Natural killer cell (primary cell): ENCODE data around the gene CRELD1. TPM values are rescaled to one million over a fixed set of nuclear protein-coding genes. Genes with fewer than 3 reads are reported as not detected.
"Not testable (repeated sequence)": the region's sequence is repeated elsewhere in the genome, so short reads cannot be mapped to it uniquely, and the experiment has no call there.

Source experiments
- ATAC-seq, 3 donors: fragments of 150-1000 bp in 2 of 3; fragments of 200-7000 bp in 1 of 3; cut with Tn5 transposase; 1 replicate in 1 of 3; 2 replicates in 2 of 3; pipeline ENCODE4 v1.10.0; 2021; ENCODE audit warnings: mild to moderate bottlenecking in 2 of 3, moderate library complexity in 2 of 3
- DNase-seq, 2 donors: peaks; one replicate each; pipeline versions ENCODE4 v3.0.0 to v3.0.0-alpha.2; 2013 to 2021; ENCODE audit warnings: mixed read lengths in 1 of 2
- H3K27ac ChIP-seq: one replicate; pipeline ENCODE4 v1.5.1; 2013; ENCODE audit warnings: mild to moderate bottlenecking, low read length
- H3K27me3 ChIP-seq: one replicate; pipeline ENCODE4 v1.6.1; 2013; ENCODE audit warnings: low read length; ENCODE audit not compliant: control insufficient read depth, insufficient read depth
- H3K36me3 ChIP-seq: one replicate; pipeline ENCODE4 v1.6.1; 2013; ENCODE audit warnings: low read length; ENCODE audit not compliant: control insufficient read depth, insufficient read depth
- H3K4me1 ChIP-seq: one replicate; pipeline ENCODE4 v1.6.1; 2013; ENCODE audit warnings: low read length; ENCODE audit not compliant: control insufficient read depth, insufficient read depth
- H3K4me3 ChIP-seq: one replicate; pipeline ENCODE4 v1.5.1; 2013; ENCODE audit warnings: low read length
- H3K9me3 ChIP-seq: one replicate; pipeline ENCODE4 v1.6.1; 2013; ENCODE audit warnings: low read length; ENCODE audit not compliant: control insufficient read depth, insufficient read depth
- H3K27ac Mint-ChIP-seq, 2 donors: one replicate each; pipeline ENCODE4 v1.8.0; 2022; ENCODE audit warnings: mild to moderate bottlenecking in 2 of 2, mixed read lengths in 2 of 2, moderate library complexity in 1 of 2
- H3K27me3 Mint-ChIP-seq, 2 donors: one replicate each; pipeline ENCODE4 v1.8.0; 2022; ENCODE audit warnings: low read depth in 2 of 2, mixed read lengths in 2 of 2
- H3K36me3 Mint-ChIP-seq: one replicate; pipeline ENCODE4 v1.8.0; 2022; ENCODE audit warnings: mixed read lengths
- H3K4me1 Mint-ChIP-seq, 2 donors: one replicate each; pipeline ENCODE4 v1.8.0; 2022; ENCODE audit warnings: mixed read lengths in 2 of 2
- H3K4me3 Mint-ChIP-seq: one replicate; pipeline ENCODE4 v1.8.0; 2022; ENCODE audit warnings: mild to moderate bottlenecking, moderate library complexity, mixed read lengths
- H3K9me3 Mint-ChIP-seq, 2 donors: one replicate each; pipeline ENCODE4 v1.8.0; 2022; ENCODE audit warnings: mixed read lengths in 2 of 2
- WGBS: methylation state at CpG from one replicate; pipeline ENCODE4 v1.1.7; 2013; ENCODE audit warnings: missing lambda C conversion rate; ENCODE audit not compliant: insufficient coverage; 5-methylcytosine and 5-hydroxymethylcytosine counted together
- intact Hi-C: fragments of 100-400 bp; cut with micrococcal nuclease; formaldehyde crosslinking; loops from one replicate; pipeline ENCODE4 v1.14.2; 2022
- total RNA-seq, 4 donors: library from RNA; stranded (reverse); fragments of 120-200 nt in 1 of 4; gene quantifications; one replicate each; pipeline versions ENCODE4 v1.2.3 to v1.2.4, GENCODE V29; 2013 to 2022
- TF ChIP-seq, protein P1 (sequence below): fragments of 200-600 bp; IDR thresholded peaks from one replicate; pipeline ENCODE4 v1.8.0; 2022; ENCODE audit warnings: antibody characterized with exemption

Gene CRELD1
- total RNA-seq, 3 donors from 2014 or later (not counting 1 experiment from before 2014, with no cell fraction given) = 29.1 to 35.6 (median 32.9) TPM

DNA sequence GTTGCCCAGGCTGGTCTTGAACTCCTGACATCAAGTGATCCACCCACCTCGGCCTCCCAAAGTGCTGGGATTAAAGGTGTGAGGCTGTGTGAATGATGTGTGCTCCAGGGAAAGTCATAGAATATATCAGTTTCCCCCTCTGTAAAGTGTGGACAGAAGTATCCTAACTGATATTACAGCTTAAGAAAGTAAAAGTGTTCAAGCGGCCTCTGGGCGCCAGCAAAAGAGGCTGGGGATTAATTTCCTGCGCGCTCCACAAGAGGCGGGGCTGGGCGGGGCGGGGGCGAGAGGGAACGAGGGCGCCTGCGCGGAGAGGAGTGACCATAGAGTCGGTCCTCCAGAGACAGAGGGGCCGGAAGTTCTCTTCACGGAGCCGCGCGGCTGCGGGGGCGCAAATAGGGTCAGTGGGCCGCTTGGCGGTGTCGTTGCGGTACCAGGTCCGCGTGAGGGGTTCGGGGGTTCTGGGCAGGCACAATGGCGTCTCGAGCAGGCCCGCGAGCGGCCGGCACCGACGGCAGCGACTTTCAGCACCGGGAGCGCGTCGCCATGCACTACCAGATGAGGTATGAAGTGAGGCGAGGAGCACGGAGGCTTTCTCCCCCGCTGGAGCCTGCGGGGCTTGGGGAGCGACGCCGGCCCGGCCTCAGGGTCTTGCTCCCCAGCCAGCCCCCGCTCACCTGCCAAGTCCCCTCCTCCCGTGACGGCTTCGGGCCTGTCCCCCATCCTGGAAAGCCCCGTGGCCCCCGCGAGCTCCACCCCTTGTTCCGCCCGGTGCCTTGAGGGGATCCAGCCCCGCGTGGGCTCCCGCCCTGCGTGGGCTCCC, 43.2 kb upstream of the CRELD1 start, which contains the start of gene JAGN1:
Gene JAGN1 (plus strand): TSS at position 362 of the 823 bp plus-strand sequence. CDS start 113 bp downstream, at position 475.
- Histone ChIP-seq H3K27me3 (no peaks in the 10 kb centered on the region), H3K36me3 (peaks cover 13% of the 10 kb centered on the region), H3K9me3 (no peaks in the 10 kb centered on the region), H3K4me3 (peak within 1 kb of the TSS; percentile 100), H3K4me1 (peaks cover 17% of the 10 kb centered on the region), H3K27ac (peak within 1 kb of the TSS; percentile 100)
- peak within 1 kb of the TSS; percentile 99 for H3K4me3 Mint-ChIP-seq
- H3K27ac Mint-ChIP-seq = peak within 1 kb of the TSS; percentile 98 to 100
- TF ChIP-seq, protein P1, sequence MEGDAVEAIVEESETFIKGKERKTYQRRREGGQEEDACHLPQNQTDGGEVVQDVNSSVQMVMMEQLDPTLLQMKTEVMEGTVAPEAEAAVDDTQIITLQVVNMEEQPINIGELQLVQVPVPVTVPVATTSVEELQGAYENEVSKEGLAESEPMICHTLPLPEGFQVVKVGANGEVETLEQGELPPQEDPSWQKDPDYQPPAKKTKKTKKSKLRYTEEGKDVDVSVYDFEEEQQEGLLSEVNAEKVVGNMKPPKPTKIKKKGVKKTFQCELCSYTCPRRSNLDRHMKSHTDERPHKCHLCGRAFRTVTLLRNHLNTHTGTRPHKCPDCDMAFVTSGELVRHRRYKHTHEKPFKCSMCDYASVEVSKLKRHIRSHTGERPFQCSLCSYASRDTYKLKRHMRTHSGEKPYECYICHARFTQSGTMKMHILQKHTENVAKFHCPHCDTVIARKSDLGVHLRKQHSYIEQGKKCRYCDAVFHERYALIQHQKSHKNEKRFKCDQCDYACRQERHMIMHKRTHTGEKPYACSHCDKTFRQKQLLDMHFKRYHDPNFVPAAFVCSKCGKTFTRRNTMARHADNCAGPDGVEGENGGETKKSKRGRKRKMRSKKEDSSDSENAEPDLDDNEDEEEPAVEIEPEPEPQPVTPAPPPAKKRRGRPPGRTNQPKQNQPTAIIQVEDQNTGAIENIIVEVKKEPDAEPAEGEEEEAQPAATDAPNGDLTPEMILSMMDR = no peak
- H3K36me3 Mint-ChIP-seq = peaks cover 6% of the 10 kb centered on the region
- ATAC-seq (peak; percentile 90 to 94 (median 93)), DNase-seq (peak; percentile 90 to 95)
- peaks cover 37 to 50% of the 10 kb centered on the region in 2 donors for H3K4me1 Mint-ChIP-seq
- WGBS = under 1% methylated on average over 61 of the region's 62 CpGs
- intact Hi-C loops = loop anchor here (2.0 to 5.0 kb wide), 2 partner anchors 42 to 48 kb away; partner anchors contain the start of genes CRELD1 and RPUSD3
- H3K9me3 Mint-ChIP-seq = no peaks in the 10 kb centered on the region
- H3K27me3 Mint-ChIP-seq = no peaks in the 10 kb centered on the region

DNA sequence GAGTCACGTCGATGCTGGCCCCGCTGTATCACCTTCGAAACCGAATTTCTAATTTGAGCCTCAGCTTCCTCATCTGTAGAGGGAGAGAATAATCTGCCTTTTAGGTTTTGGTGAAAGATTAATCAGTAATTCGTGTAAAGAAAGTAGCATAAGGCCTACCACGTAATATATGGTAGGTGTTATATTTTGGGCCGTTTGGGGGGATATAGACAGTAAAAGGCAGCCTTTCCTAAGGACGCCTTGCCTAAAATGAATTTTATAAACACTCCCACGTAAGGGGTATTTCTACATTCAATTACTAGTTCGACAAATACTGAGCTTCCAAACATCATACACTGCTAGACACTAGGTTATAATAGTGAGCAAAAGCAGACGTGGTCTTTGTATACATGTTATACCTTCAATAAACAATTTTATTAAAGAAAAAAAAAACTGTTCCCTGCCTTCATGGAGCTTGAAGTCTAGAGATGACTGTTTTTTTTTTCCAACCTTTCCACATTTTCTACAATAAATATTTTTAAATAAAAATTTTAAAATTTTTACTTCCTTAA, 42.5 kb upstream of the CRELD1 start:
- TF ChIP-seq, protein P1 = no peak
- H3K4me3 Mint-ChIP-seq = peak overlapping the region; percentile 99
- WGBS = 0% methylated on average over 8 of the region's 12 CpGs
- H3K4me3 ChIP-seq = peak overlapping the region; percentile 100
- no peak for ATAC-seq
- peak overlapping the region; percentile 100 for H3K27ac ChIP-seq
- no peak for DNase-seq
- intact Hi-C loops = loop anchor here (2.0 to 5.0 kb wide), 2 partner anchors 42 to 49 kb away; partner anchors contain the start of genes CRELD1 and RPUSD3
- H3K4me1 ChIP-seq = peaks cover 17% of the 10 kb centered on the region
- peaks cover 13% of the 10 kb centered on the region for H3K36me3 ChIP-seq
- peaks cover 6% of the 10 kb centered on the region for H3K36me3 Mint-ChIP-seq
- no peaks in the 10 kb centered on the region for H3K9me3 Mint-ChIP-seq
- no peaks in the 10 kb centered on the region for H3K9me3 ChIP-seq
- H3K4me1 Mint-ChIP-seq = peaks cover 43 to 50% of the 10 kb centered on the region in 2 donors
- H3K27me3 ChIP-seq = no peaks in the 10 kb centered on the region
- no peaks in the 10 kb centered on the region for H3K27me3 Mint-ChIP-seq
- peak overlapping the region; percentile 98 to 100 for H3K27ac Mint-ChIP-seq

DNA sequence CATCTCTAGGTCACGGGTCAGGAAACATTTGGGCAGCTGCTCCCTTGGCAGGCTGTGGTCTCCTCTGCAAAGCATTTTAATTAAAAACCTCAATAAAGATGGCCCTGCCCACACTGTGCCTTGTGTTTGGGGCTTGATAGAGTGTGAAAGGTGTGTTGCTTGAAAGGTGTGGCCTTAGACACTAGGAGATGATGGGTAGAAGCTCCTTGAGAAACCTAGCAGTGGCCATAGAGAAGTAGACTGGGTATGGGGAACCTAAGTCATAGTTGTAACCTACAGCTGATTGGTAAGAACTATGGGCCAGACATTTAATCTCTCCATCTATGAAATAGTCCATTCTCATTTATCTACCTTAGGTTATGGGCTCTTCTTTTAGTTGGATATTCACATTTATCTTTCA, 39.9 kb upstream of the CRELD1 start:
- no peak overlapping the region for H3K4me3 Mint-ChIP-seq
- 100% methylated on average over 1 of the region's 1 CpG for WGBS

DNA sequence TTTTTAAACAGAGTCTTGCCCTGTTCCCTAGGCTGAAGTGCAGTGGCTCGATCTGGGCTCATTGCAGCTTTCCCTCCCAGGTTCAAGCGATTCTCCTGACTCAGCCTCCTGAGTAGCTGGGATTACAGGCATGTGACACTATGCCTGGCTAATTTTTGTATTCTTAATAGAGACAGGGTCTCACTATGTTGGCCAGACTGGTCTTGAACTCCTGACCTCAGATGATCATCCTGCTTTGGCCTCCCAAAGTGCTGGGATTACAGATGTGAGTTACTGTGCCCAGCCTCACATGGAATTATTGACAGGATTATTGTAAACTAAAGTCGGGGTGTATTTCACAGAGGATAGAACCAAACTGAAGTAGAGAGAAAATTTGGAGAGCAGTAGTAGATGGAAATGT, 37.9 kb upstream of the CRELD1 start:
- not testable (repeated sequence) for H3K9me3 Mint-ChIP-seq

More for the DNA sequence above, 39.9 kb upstream of the CRELD1 start:
- Mint-ChIP-seq H3K9me3 (no peaks in the 10 kb centered on the region), H3K27me3 (no peaks in the 10 kb centered on the region), H3K36me3 (peaks cover 6% of the 10 kb centered on the region), H3K27ac (peak overlapping the region; percentile 98 to 100), H3K4me1 (peaks cover 47 to 55% of the 10 kb centered on the region in 2 donors)
- H3K4me1 ChIP-seq = peaks cover 17% of the 10 kb centered on the region
- no peak for ATAC-seq
- peaks cover 13% of the 10 kb centered on the region for H3K36me3 ChIP-seq
- H3K27me3 ChIP-seq = no peaks in the 10 kb centered on the region
- H3K27ac ChIP-seq = no peak overlapping the region
- no peak for DNase-seq
- intact Hi-C loops = loop anchor here (5.0 kb wide), 1 partner anchor 51 kb away; the partner anchor contains the start of gene RPUSD3
- H3K4me3 ChIP-seq = no peak overlapping the region
- no peaks in the 10 kb centered on the region for H3K9me3 ChIP-seq
- TF ChIP-seq, protein P1 = no peak

DNA sequence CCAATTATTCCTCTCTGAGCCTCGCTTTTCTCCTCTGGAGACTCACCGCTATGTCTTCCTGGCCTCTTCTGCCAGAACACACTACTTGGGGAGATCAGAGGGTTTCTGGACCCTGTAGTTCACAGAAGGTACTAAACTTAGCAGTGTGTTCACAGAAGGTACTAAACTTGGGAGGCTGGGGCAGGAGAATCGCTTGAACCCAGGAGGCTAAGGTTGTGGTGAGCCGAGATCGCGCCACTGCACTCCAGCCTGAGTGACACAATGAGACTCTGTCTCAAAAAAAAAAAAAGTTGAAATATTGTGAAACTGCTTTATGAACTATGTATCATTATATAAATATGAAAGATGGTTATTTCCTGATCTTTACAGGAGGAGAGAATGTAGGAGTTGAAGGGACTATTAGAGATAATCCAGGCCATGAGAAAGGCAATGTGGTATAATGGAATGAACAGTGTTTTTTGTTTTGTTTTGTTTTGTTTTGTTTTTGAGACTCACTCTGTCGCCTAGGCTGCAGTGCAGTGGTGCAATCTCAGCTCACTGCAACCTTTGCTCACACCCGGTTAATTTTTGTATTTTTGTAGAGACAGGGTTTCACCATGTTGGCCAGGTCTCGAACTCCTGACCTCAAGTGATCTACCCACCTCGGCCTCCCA, 36.8 kb upstream of the CRELD1 start:
- H3K9me3 ChIP-seq, H3K36me3 Mint-ChIP-seq, ATAC-seq, H3K9me3 Mint-ChIP-seq, H3K27me3 Mint-ChIP-seq, H3K4me3 ChIP-seq, H3K27me3 ChIP-seq, H3K4me3 Mint-ChIP-seq, intact Hi-C loops, DNase-seq, H3K4me1 ChIP-seq, H3K27ac ChIP-seq: not testable (repeated sequence)
- H3K4me1 Mint-ChIP-seq = peaks cover 38% of the 10 kb centered on the region in 2 donors
- H3K27ac Mint-ChIP-seq = peak overlapping the region; percentile 9 to 62
- peaks cover 13% of the 10 kb centered on the region for H3K36me3 ChIP-seq
- WGBS = 95% methylated on average over 10 of the region's 10 CpGs

More for the DNA sequence above, 37.9 kb upstream of the CRELD1 start:
- intact Hi-C loops, DNase-seq, H3K4me3 Mint-ChIP-seq, H3K9me3 ChIP-seq, H3K27ac ChIP-seq, H3K4me3 ChIP-seq, H3K27me3 ChIP-seq, ATAC-seq, H3K27me3 Mint-ChIP-seq, H3K36me3 Mint-ChIP-seq: not testable (repeated sequence)
- peaks cover 43 to 47% of the 10 kb centered on the region in 2 donors for H3K4me1 Mint-ChIP-seq
- WGBS = 99% methylated on average over 3 of the region's 3 CpGs
- H3K27ac Mint-ChIP-seq = peak overlapping the region; percentile 8 to 62
- Histone ChIP-seq H3K36me3 (peaks cover 13% of the 10 kb centered on the region), H3K4me1 (peaks cover 12% of the 10 kb centered on the region)
